HG02759 (cell line): ENCODE results near the gene TLR2.

Experiments used
- ATAC-seq: cut with Tn5 transposase; IDR thresholded peaks from one replicate; pipeline ENCODE4 v1.9.1; 2021; ENCODE audit warnings: mild to moderate bottlenecking, moderate library complexity; ENCODE audit not compliant: unreplicated experiment

TLR2 gene, protein sequence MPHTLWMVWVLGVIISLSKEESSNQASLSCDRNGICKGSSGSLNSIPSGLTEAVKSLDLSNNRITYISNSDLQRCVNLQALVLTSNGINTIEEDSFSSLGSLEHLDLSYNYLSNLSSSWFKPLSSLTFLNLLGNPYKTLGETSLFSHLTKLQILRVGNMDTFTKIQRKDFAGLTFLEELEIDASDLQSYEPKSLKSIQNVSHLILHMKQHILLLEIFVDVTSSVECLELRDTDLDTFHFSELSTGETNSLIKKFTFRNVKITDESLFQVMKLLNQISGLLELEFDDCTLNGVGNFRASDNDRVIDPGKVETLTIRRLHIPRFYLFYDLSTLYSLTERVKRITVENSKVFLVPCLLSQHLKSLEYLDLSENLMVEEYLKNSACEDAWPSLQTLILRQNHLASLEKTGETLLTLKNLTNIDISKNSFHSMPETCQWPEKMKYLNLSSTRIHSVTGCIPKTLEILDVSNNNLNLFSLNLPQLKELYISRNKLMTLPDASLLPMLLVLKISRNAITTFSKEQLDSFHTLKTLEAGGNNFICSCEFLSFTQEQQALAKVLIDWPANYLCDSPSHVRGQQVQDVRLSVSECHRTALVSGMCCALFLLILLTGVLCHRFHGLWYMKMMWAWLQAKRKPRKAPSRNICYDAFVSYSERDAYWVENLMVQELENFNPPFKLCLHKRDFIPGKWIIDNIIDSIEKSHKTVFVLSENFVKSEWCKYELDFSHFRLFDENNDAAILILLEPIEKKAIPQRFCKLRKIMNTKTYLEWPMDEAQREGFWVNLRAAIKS

DNA sequence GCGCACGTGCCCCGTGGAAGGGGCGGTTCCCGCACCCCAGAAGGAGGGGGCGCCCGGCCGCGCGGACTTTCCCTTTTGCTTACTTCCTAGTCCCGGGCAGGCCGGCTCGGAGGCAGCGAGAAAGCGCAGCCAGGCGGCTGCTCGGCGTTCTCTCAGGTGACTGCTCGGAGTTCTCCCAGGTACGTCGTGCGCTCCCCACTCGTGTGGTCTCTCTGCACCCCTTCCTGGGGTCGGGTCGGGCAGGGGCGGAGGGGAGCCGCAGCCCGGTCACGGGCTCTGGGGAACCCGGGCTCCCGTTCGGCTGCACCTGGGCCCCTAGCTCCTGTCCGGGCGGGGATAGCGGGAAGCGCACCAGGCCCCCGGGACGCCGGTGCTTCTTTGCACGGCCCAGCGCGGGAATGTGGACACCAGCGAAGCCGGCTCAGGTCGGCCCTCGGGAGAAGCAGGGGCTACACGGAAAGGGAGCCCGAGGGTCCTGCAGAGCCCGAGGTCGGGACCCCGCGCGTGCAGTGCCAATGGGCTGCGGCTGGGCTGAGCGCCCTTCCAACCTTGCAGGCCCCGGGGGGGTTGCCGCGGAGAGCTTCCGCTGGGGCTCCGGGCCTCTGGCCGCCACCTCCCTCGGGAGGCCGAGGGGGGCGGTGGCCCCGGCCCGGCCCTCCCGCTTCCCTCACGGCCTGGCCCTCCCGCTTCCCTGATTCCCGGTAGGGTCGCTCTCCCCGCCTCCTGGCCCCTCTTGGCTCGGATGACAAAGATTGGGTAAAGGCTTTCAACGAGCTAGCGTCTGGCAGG lies at the start of gene TLR2:
Gene TLR2 (plus strand): TSS at position 99 of the 789 bp plus-strand sequence. CDS start 18,628 bp downstream, outside the sequence.
- peak; percentile 94 for ATAC-seq

DNA sequence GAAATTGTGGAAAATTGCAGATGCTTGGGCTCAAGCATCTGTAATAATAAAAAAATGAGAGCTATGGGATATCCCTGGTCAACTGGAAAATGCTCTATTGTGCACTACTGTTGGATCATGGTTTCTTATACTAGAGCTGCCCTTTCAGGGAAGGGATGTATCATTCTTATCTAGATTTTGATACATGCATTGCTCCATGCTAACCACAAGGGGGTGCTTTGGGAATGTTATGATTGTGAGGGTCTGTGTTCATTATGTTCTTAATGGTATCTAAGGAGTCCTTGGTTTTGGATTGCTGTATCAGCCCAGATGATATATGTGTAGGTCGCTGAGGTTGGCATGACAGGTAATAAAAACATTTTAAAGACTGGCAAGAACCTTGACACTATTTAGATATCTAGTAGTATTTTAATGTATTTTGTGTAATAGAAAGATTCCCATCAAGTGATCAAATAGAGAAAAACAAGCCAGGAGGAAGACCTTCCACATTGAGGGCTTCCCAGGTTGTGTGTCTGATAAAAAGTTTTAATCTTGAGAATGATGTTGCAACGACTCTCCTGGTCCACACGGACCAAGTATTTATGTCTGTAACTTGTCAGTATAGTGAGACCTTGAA lies 49.2 kb upstream of the TLR2 start:
- no peak for ATAC-seq

DNA sequence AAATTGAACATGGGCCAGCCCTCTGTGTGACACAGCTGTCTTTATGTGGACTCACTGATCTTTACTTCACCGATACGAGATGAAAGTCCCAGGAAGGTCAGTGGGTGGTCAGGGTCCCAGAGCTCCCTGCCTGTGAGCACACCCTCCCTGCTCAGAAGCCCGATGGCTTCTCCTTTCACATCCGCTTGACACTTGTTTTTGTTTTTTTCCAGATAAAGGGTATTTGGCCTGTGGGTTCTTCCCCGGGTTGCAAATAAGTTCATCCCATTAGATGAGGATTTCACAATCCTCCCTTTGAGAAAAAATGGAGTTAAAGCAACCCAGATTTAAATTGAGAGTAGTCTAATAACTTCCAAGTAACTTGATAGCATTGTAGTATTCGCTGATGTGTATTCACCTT lies 48.2 kb upstream of the TLR2 start:
- ATAC-seq, result no peak

DNA sequence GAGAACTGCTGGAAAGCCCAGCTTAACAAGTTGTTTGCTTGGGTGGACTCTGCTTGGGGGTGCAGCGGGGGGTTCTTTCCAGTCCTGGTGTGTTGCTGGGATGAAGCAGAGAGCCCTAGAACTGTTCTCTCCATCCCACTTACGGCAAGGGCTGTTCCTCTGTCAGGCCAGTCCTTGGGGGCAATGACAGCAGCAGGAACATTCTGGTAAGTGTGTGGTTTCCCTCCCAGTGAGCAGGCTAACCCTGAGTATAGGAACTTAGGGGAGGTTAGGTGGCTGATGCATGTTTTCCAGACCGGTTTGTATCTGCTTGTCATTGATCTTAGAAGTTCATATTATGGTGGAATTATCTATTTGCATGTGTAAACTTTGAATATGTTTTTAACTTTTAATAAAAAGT lies 46.9 kb upstream of the TLR2 start:
- ATAC-seq, result no peak

DNA sequence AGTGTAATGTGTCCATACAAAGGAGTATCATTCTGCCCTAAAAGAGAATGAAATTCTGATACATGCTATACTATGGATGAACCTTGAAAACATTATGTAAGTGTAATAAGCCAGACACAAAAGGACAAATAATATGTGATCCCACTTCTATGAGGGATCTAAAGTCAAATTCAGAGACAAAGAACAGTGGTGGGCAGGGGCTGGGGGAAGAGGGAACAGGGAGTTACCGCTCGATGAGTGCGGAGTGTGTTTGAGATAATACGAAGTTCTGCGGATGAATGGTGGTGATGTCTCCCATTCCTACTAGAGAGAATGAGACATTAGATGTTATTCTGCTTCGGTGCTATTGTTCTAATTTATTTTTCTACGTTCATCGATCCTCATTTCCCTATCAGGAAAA lies 46.1 kb upstream of the TLR2 start:
- no peak for ATAC-seq

DNA sequence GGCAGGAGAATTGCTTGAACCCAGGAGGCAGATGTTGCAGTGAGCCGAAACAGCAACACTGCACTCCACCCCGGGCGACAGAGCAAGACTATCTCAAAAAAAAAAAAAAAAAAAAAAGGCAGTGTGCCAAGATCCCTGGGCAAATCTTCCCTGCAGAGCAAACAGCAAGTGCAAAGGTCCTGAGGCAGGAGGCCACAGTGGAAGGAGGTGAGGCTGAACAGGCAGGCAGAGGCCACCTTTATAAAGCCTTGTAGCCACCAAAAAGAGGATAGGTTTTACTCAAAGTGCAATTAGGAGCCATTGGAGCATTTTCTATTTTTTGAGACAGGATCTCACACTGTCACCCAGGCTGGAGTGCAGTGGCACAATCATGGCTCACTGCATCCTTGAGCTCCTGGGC lies 45.1 kb upstream of the TLR2 start:
- no peak for ATAC-seq

DNA sequence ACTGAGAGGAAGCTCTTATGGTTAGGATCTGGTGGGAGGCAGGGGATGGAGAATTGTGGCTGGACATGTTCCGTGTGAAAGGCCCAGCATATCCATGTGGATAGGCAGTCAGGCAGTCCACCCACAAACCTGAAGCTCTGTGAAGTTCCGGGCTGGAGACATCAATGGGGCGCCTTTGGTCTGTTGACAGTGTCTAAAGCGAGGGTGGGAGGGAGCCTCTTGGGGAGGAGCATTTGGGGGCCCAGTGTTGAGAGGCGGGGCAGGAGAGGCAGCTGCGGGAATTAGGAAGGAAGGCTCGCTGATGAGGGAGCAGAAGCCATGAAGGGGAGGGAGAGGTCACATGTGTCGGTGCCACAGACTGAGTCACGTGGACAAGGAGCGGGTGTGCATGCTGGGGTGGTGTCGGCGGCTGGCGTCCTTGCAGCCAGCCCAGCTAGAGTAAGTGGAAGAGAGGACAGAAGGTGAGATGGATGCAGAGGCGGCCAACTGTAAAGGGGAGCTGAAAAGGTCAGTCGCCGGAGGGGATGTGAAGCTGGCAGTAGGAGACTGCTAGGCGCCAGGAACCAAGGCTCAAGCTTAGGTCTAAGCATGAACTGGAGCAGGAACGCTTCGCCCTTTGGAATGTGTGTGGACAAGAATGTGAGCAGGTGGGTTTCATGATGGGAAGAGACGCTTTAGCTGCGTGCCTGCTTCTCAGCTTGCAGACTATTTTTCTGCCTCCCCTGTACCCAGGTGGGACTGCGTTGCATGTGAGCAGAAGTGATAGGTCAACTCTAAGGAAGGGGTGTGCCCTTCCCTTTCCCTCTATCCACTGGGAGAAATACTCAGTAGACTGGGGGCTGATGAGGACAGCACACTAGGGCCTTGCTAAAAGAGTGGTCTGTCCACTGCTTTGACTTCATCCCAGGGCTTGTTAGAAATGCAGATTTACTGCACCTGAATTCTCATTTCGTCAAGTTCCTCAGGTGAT lies 44.0 kb upstream of the TLR2 start:
- no peak for ATAC-seq

DNA sequence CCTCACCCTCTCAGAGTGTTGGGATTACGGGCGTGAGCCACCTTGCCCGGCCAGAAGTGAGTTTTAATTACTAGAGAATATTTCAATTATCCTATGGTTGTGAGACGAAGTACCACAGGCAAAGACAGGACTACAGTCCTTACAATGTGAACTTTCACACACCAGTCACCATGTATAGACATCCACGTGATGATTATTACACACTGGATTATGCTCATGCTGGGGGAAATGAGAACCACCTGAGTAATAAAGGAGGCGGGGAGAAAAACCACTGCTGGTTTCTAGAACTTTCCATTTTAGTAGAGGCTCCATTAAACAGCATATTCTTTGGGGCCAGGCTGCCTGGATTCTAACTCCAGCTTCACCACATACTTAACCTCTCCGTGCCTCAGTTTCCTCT lies 42.5 kb upstream of the TLR2 start:
- no peak for ATAC-seq

DNA sequence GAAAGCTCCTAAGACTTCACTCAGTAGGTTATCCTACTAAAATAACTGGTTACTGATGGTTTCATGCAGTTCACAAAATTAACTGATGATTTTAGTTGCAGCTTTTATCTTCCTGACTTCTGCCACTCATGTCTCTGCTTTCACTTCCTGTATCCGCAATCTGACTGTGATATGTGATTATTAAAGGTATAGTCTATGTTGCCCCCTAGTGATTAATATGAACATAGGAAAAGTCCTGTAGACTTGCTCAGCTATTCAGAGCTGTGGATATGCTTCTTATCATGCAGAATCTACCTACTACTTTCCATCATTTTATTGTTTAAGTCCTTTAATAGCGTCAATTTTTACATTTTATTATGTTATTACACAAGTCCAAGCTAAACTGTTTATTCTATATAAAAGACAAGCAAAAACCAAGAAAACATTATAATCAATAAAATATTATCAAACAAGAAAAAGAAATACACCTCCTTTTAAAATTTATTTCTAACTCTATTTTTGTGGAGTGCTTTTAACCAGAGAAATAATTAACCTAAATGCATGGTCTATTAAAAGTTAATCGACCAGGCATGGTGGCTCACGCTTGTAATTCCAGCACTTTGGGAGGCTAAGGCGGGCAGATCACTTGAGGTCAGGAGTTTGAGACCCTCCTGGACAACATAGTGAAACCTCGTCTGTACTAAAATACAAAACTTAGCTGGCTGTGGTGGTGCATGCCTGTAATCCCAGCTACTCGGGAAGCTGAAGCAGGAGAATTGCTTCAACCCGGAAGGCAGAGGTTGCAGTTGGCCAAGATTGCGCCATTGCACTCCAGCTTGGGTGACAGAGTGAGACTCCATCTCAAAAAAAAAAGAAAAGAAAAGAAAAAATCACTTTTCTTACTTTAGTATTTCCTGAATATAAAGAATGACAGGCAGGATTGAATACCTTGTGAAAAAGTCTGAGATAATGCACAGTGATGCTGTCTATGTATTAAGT lies 40.4 kb upstream of the TLR2 start:
- peak; percentile 84 for ATAC-seq

DNA sequence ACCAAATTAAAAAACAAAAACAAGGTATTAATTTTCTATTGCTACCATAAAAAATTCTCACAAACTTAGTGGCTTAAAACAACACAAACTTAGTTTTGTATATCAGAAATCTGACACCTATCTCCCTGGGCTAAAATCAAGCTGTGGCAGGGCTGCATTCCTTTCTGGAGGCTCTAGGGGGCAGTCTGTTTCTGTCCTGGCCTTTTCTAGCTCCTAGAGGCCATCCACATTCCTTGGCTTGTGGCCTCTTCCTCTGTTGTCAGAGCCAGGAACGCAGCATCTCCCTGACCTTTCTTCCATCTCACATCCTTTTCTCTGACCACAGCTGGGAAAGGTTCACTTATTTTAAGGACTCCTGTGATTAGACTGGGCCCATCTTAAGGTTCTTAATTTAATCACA lies 38.9 kb upstream of the TLR2 start:
- no peak for ATAC-seq

DNA sequence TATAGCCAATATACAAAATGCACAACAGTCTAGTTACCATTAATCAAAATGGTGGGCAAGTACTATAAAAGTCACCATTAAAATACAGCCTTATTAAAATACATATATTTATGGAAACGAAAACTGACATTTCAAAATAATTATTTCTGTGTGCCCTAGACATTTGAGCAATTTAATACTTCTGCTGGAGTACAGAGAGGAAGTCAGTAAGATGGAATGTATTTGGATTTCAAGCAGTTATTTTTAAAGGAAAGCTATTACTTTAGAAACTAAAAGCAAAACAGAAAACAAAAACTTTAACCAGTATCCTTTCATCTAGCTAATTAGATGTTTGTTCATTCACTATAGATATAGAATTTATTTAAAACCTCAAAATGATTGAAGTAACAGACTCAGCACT lies 37.8 kb upstream of the TLR2 start:
- ATAC-seq, result no peak

DNA sequence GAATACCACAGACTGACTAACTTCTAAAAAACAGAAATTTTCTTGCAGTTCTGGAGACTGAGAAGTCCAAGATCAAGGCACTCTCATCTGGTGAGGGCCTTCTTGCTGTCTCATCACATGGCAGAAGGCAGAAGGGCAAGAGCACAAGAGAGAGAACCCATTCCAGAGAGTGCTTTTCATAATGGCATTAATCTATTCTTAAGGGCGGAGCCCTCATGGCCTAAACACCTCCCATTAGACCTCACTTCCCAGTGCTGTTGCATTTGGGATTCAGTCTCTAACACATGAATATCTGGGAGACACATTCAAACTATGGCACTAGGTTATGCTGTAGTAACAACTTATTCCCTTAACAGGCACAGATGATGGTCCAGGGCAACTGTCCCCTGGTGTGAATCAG lies 37.1 kb upstream of the TLR2 start:
- ATAC-seq, result no peak

DNA sequence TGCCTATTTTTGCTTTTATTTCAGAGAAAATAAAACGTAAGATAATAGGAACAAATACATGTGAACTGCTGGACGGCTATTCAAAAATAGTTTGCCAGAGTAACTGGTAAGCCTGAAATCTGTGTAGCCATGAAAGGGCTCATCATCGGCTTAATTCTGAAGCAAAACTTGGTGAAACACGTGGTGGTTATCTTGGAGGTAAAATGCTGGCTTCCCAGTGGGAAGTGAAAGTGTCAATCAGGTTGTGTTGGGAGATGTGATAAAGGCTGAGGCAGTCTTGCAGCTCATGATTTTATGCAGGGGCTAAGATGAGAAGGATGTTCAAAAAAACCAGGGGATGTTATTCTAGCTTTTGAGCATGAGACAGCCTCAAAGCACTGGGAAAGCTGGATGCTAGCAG lies 36.1 kb upstream of the TLR2 start:
- ATAC-seq, result no peak

DNA sequence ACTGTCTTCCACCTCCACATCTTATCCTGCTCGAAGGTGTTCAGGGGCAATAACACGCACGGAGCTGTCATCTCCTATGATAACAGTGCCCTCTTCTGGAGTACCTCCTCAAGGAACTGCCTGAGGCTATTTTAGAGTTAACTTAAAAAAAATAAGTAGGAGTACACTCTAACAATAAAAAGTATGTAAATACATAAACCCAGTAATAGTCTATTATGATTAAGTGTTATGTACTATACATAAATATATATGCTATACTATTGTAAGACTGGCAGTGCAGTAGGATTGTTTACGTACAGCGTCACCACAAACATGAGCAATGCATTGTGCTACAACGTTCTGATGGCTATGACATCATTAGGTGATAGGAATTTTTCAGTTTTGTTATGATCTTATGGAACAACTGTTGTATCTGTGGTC lies 34.5 kb upstream of the TLR2 start:
- ATAC-seq, result no peak

DNA sequence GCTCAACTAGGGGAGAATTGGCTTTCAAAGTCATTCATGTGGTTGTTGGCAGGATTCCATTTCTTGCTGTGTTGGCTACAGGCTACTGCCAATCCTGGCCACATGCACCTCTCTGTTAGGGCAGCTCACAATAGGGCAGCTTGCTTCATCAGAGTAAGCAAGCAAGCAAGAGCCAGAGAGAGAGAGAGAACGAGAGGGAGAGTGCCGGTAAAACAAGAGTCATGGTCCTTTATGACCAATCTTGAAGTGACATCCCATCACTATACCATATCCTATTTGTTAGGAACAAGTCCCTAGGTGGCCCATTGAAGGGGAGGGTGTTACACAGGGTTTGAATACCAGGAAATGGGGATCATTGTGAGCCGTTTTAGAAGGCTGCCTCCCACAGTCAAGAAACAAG lies 33.0 kb upstream of the TLR2 start:
- ATAC-seq, result no peak

DNA sequence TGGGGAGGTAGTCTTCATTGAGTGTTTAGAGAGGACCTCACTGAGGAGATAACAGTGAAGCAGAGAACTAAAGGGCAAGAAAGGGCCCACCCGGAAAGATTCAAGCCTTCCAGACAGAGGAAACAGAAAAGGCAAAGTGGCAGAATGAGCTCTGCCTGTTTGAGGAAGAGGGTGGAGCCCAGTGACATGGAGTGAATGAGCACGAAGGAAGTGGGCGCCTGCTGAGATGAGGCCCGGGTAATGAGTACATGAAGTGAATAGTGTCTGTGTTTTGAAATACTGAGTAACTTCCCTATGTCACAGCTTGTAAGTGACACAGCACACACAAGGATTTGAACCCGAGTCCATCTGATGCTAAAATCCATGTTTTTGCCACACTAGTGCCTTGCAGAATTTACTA lies 32.5 kb upstream of the TLR2 start:
- peak; percentile 59 for ATAC-seq

DNA sequence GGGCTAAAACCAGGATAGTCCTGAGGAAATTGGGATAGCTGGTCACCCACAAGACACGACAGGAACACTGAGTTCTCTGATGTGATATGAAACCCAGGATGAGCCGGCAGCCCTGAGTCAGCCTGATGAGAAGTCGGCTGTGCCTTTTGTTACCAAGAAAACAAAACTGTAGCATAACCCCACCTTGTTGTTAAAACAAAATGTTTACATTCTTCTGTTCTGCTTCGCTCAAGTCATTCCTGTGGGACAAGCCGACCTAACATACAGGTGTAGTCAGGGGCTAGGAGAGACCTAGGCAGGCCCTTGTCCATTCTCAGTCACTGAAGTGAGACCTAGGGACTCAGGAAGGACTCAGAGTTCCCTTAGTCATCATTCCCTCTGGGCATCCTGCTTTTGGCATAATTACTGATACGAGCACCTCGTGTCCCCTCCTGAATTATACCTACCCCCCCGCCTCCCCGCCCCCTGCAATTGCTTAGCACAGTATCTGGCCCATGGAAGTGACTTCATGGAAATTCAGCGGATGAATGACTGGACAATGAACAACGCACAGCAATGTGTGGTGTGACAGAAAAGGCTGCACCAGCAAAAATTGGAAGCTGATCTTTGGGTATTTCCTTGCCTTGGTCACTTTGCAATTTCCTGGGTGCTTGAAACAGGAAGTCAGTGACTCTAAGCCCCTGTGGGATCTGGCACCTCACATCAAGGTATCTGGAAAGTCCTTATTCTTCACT lies 31.9 kb upstream of the TLR2 start:
- ATAC-seq, result no peak

DNA sequence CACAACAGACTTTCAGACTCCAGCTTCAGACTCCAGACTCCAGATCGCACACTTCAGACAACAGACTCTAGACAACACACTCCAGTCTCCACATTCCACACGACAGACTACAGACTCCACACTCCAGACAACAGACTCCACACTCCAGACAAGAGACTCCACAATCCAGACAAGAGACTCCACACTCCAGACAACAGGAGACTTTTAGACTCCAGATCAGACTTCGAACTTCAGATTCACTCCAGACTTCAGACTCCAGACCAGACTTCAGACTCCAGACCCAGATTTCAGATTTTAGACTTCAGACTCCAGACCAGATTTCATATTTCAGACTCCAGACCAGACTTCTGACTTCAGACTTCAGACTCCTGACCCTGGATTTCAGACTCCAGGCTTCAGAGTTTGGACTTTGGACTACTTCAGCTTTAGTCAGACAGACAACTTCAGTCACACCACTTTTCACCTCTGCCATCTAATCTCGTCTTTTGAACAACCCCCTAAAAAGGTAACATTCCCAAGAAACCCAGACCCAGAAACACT lies 29.0 kb upstream of the TLR2 start:
- ATAC-seq, result no peak
